Measurements from ENCODE around the gene APOBEC3C.
"Not testable (repeated sequence)": the region's sequence is repeated elsewhere in the genome, so short reads cannot be mapped to it uniquely, and the experiment has no call there.

The APOBEC3C gene

DNA sequence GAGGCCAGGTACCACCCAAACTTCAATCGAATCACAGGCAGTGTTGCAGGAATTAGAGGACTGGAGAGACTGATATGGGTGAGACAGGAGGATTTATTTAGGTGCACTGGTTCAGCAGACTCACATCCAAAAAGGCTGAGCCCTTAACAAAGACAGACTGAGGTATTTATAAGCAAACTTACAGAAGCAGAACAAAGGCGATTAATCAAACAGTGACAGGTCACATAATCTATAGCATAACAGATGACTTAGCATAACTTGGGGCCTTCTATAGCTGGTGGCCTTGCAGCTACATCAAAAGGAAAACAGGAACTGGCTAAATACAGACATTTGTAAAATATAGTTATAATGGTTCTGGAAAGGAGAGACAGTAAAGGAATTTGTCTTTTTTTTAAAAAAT lies 29.8 kb upstream of the APOBEC3C start:
- DNase-seq: no peak

DNA sequence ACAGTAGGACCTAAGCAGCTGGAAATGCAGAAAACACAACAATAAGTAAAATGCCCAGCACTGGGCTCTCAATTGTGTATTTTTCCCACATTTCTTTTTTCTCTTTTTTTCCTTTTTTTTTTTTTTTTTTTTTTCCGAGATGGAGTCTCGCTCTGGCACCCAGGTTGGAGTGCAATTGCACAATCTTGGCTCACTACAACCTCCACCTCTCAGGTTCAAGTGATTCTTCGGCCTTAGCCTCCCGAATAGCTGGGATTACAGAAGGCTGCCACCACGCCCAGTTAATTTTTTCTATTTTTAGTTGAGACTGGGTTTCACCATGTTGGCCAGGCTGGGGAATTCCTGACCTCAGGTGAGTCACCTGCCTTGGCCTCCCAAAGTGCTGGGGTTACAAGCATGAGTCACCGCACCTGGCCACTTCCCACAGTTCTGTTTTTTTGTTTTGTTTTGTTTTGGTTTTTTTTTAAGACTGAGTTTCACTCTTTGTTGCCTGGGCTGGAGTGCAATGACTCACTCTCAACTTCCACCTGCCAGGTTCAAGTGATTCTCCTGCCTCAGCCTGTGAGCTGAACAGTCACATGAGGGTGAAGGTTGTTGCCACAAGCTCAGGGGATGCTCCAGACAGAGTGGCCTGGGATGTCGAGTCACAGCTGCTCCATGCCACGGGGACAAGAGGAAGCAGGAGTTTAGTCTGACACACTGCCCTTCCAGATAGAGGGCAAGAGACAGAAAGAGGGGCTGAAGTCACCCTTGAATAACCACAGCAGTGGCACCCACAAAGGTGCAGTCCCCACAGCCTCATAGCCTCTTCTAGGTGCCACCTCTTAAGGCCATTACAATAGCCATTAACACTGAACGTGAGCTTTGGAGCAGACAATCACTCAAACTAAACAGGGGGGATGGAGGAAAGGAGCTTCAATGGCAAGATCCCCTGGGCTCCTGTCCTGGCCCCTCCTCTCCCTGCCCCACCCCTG lies 29.0 kb upstream of the APOBEC3C start:
- not testable (repeated sequence) for DNase-seq

DNA sequence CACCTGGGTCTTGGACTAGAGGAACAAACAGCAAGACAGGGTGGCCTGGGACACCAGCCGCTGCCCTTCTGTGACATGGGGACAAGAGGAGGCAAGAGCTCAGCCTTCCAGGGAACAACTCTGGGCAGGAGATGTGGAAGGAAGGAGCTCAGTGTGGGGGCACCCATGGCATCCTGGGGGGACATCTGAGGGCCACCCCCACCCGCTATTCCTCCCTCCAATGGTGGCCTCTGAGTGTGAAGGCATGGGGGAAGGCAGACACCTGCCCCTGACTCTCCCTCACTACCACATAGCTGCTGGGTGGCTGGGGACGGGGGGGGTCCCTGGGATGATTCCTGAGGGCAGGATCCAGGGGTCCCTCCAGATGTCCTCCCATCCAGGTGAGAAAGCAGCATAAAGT lies 27.4 kb upstream of the APOBEC3C start:
- DNase-seq: no peak

DNA sequence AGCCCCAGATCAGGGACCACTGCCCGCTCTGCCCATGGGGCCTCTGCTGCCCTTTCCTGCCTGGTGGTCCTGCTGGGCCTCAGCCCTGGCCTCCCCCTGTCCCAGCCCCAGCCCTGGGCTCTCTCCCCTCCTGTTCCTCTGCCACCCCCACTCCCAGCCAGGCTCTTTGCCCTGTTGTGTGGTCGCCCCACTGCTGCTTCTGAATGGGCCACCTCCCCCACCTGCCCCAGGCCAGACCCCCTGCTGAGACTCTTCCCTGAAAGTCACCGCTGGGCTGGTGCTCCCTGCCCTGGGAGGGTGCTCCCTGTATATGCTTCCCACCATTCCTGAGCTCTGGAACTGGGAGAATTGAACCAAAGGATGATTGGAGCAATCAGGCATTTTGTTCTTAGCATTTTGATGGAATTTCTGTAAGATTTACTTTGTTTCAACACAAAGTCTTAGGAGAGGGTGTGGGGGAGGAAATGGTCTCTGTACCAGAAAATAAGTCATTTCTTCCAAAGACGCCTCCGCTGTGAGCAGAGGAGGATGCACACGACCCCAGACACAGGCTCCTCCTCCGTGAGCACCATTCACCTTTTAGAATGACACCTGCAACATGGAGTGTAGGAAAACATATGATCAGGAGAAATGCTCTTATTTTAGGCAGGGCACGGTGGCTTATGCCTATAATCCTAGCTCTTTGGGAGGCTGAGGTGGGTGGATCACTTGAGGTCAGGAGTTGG lies 26.7 kb upstream of the APOBEC3C start:
- no peak for DNase-seq

DNA sequence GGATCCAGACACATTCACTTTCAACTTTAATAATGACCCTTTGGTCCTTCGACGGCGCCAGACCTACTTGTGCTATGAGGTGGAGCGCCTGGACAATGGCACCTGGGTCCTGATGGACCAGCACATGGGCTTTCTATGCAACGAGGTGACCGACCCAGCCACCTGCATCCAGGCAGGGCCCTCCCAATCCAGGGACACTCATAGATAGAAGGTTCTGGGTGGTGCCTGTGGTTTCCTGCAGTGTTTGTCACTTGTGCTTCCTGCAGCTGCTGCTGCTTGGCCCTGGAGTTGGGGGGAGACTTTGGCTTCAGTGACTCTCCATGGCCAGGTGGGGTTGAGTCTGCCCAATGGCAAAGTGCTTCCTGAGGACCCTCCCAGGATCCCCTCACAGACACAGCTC lies 24.6 kb upstream of the APOBEC3C start:
- DNase-seq: no peak

DNA sequence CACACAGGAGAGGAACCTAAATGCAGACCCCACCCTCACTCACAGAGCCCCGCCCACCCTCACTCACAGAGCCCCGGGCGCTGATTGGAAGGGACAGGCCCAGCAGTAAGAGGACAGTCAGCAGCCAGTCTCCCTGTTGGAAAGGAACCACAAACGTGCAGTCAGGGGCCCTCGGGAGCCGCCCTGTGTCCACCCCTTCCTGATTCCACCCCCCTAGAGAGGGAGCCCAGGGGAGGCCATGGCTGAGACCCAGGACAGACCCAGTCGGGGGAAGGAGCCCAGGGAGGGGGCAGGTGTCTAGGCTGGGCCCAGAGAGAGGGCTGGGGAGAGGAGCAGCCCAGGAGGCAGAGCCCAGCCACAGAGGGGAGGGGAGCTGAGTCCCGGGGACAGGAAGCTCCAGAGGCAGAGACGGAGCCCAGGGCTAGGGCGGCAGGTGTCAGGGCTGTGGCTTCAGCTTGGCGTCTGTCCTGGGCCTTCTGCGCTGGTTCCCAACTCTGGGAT lies 21.1 kb upstream of the APOBEC3C start:
- DNase-seq: peak; percentile 27

DNA sequence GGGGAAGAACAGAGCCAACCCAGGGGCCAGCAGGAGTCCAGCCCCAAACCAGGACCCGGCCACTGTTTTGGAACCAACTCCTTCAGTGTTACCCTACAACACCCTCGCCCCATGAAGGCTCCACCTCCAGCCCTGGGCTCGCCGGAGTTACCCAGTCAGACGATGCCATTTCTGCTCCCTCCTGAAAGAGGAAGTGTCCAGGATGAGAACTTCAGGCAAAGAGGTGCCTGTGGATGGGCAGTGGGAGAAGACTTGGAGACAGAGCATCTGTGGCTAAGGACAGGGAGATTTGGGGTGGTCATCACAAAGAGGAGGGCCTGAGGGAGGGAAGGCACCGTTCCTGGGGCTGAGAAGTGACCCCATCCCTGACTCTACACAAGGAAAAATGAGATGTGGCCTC lies 18.0 kb upstream of the APOBEC3C start:
- no peak for DNase-seq

DNA sequence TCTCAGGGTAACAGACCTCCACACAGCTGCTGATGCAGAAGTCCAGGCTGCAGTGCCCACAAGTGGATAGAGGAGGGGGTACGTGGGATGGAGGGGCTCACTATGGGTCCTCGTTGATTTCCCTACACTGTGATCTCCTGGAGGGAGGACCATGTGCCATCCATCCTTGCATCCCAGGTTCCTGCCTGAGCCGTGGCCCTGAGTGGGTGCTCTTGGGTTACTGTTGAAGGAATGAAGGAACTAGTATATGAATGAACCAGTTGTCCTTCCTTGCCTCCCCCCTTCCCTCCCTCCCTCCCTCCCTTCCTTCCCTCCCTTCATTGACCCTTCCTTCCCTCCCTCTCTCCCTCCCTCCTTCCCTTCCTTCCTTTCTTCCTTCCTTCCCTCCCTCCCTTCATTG lies 16.5 kb upstream of the APOBEC3C start:
- DNase-seq: no peak

DNA sequence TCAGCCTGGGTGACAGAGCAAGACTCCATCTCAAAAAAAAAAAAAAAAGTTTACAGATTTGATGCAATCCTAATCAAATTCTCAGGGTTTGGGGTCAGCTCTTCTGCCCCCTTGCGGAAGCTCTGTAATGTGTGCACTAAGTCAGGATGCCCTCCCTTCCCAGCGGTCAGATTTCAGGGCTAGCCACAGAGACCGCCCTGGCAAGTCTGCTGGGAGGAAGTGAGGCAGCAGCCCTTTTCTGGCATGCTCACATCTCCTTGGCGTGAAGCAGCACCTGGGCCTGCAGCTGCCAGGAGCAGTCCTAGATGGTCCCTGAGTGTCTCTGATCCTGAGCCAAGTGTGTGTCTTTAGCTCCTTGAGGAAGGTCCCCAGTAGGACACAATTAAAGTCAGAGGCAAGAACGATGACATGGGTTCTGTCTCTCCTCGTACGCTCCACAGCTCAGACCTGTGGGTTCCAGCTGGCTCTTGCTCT lies 10.9 kb upstream of the APOBEC3C start:
- DNase-seq: peak; percentile 44

DNA sequence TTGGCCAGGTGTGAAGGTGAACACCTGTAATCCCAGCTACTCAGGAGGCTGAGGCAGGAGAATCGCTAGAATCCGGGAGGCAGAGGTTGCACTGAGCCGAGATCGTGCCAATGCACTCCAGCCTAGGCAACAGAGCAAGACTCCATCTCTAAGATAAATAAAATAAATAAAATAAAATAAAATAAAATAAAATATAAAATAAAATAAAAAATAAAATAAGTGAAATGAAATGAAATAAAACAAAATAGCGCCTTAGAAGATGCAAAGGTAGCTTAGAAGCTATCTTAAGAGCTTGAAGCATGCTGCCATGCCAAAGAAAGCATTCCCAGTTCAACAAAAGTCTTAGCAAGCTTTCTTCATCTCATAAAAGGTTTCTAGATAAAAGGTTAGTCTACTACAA lies 6.9 kb upstream of the APOBEC3C start:
- no peak for DNase-seq

DNA sequence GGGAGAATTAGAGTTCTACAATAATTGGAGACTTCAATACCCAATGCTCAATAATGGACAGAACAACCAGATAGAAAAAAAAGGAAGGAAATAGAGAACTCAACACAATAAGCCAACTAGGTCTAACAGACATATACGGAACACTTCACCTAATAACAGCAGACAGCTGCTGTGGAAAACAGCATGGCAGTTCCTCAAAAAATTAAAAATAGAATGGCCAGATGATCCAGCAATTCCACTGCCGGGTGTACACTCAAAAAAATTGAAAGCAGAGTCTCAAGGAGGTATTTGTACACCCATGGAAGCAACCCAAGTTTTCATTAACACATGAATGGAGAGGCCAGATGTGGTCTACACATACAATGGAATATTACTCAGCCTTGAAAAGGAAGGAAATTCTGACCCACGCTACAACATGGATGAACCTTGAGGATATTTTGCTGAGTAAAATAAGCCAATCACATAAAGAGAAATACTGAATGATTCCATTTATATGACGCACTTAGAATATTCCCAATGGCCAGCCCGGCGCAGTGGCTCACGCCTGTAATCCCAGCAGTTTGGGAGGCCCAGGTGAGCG lies 5.7 kb upstream of the APOBEC3C start:
- not testable (repeated sequence) for DNase-seq

DNA sequence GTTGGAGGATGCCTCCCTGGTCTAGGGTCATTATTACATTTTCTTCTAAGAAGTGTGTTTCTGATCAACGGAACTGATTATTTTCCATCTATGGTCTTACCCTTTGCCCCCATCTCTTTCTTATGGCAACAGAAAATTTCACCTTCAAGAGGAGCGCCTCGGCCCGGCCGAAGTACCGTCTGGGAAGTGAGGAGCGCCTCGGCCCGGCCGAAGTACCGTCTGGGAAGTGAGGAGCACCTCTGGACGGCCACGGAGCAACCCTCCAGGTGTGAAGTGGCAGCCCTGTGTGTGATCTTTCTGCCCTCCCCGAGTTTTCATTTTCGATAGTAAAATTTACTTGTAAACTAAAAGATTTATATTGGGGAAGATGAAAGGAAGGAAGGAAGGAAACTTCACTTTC lies 3.1 kb upstream of the APOBEC3C start:
- DNase-seq: no peak

DNA sequence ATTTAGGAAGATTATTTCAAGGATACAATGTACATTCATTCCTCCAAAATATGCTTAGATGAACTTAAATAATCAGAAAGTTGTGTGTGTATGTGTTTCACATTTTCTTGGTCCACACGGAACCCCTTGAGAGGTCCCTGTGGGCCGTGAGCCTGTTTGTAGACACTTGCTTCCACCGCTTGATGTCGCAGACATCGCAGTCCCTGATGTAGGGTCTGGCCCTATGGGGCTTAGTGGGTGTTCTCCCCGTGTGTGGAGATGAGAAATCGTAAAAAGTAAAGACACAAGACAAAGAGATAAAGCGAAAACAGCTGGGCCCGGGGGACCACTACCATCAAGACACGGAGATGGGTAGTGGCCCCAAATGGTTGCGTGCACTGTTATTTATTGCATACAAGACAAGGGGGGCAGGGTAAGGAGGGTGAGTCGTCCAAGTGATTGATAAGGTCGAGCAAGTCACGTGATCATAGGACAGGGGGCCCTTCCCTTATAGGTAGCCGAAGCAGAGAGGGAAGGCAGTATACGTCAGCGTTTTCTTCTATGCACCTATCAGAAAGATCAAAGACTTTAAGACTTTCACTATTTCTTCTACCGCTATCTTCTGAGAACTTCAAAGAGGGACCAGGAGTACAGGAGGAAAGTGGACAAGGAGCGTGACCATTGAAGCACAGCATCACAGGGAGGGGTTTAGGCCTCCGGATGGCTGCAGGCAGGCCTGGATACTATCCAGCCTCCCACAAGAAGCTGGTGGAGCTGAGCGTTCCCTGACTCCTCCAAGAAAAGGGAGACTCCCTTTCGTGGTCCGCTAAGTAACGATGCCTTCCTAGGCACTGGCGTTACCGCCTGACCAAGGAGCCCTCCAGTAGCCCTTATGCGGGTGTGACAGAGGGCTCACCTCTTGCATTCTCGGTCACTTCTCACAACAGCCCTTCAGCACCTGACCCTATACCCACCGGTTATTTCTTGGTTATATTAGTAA lies 1.2 kb upstream of the APOBEC3C start:
- DNase-seq: no peak

DNA sequence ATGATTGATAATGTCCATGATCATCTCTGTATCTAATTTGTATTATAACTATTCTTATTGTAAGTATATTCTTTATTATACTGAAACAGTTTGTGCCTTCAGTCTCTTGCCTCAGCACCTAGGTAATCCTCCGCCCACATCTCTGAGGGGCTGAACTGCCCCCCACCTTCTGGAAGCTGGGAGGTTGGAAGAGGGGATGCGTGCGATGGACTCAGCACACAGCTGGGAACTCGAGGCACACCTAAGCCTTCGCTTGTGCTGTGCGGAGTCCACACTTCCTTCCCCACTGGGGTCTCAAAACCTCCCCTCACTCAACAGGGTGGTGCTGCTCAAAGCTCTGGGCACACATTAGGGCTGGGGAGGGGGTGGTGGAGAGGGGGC lies 506 bp upstream of the APOBEC3C start:
- not testable (repeated sequence) for DNase-seq

DNA sequence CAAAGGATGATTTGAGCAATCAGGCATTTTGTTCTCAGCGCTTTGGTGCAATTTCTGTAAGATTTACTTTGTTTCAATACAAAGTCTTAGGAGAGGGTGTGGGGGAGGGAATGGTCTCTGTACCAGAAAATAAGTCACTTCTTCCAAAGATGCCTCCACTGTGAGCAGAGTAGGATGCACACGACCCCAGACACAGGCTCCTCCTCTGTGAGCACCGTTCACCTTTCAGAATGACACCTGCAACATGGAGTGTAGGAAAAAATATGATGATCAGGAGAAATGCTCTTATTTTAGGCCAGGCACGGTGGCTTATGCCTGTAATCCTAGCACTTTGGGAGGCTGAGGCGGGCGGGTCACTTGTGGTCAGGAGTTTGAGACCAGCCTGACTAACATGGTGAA lies 665 bp downstream of the APOBEC3C start:
- not testable (repeated sequence) for DNase-seq

DNA sequence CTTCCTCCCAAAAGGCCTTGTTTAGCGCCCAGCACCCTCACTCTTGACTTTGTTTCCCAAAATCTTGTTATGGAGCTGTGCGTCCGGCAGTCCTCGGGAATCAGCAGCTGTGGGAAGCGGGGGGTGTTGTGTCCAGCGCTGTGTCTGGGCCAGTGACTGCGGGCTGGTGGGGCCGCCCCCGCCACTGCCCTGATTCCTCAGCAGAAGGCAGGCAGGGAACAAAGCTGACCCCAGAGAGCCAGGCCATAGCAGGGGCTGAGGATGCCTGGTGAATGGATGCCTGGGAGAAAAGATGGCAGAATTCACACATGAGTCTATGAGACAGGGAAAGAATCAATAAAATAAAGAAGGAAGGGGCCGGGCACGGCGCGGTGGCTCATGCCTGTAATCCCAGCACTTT lies 2.5 kb downstream of the APOBEC3C start:
- no peak for DNase-seq

DNA sequence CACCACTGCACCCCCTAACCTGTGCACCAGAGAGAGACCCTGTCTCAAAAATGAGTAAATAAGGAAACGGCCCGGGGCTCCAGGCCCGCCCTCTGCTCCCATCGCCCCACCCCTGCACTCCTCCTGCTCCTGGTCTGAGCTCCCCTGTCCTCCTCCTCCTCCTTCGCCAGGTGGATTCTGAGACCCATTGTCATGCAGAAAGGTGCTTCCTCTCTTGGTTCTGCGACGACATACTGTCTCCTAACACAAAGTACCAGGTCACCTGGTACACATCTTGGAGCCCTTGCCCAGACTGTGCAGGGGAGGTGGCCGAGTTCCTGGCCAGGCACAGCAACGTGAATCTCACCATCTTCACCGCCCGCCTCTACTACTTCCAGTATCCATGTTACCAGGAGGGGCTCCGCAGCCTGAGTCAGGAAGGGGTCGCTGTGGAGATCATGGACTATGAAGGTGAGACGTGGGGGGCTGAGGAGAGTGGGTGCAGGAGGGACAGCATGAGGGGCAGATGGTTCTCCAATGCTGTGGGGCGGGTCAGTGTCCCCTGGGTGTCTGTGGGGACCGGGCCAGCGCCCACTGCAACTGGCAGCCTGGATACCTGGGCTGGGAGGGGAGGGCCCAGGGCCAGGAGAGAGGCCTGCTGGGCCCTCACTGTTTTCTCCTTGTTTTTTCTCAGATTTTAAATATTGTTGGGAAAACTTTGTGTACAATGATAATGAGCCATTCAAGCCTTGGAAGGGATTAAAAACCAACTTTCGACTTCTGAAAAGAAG lies 3.7 kb downstream of the APOBEC3C start:
- DNase-seq: no peak

DNA sequence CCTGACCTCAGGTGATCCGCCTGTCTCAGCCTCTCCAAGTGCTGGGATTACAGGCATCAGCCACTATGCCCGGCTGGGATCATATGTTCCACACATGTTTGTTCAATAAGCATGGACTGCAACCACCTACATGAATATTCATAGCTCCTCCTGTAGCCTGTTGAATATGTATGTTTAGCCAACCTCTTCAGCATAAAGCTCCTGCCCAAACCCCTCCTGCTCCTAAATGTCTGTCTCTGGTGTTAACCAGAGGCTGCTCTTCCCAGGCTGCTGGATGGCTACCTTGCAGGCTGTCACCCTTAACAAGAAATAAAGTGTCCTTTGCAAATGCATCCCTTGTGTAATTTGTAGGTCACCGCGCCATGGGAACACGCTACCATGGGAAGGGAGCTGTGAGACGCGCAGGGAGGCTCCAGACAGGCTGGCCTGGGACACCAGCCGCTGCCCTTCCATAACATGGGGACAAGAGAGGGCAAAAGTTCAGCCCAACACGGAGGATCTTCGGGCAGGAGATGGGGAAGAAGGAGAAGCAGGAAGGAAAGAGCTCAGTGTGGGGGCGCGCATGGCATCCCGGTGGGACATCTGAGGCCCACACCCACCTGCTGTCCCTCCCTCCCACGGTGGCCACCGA lies 6.1 kb downstream of the APOBEC3C start:
- DNase-seq: not testable (repeated sequence)

DNA sequence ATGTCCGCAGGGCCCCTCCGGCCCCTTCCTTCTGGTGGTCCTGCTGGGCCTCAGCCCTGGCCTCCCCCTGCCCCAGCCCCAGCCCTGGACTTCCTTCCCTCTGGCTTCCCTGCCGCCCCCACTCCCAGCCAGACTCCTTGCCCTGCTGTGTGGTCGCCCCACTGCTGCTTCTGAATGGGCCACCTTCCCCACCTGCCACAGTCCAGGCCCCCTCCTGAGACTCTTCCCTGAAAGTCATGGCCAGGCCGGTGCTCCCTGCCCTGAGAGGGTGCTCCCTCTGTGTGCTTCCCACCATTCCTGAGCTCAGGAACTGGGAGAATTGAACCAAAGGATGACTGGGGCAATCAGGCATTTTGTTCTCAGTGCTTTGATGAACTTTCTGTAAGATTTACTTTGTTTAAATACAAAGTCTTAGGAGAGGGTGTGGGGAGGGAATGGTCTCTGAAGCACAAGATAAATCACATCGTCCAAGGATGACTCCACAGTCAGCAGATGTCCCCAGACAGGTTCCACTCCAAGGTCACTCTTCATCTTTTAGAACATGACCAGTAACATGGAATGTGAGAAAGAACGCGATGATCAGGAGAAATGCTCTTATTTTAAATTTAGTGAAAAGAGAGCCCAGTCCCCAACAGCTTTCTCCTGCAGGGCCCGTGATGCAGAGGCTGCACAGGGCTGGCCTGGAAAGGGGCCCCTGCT lies 7.6 kb downstream of the APOBEC3C start:
- no peak for DNase-seq

Data from NCI-H1694 treated with DMSO at 0.1 percent for 48 hours (cell line).